Transverse colon (tissue), 4 donors: ENCODE measurements around the gene ZNF396. TPM values are rescaled to one million over a fixed set of nuclear protein-coding genes. Genes with fewer than 3 reads are reported as not detected.
A peak's percentile ranks its signal among the peaks of the same experiment; 100 is the strongest.

Experiments used
- DNase-seq: peaks from one replicate; pipeline ENCODE4 v3.0.0-alpha.2; 2019
- H3K27ac ChIP-seq, 4 donors: fragments of 200-600 bp; sonication (generic); 2 replicates each; pipeline ENCODE4 v1.5.1; 2016 to 2018; ENCODE audit warnings: inconsistent platforms in 4 of 4
- H3K27me3 ChIP-seq: fragments of 200-600 bp; sonication (generic); 2 replicates; pipeline ENCODE4 v1.5.1; 2017; ENCODE audit warnings: inconsistent platforms
- H3K36me3 ChIP-seq, 4 donors: fragments of 200-600 bp; sonication (generic); 2 replicates each; pipeline ENCODE4 v1.5.1; 2017 to 2019; ENCODE audit warnings: inconsistent platforms in 4 of 4
- H3K4me1 ChIP-seq, 4 donors: fragments of 200-600 bp; sonication (generic); 2 replicates each; pipeline ENCODE4 v1.5.1; 2017 to 2020; ENCODE audit warnings: inconsistent platforms in 4 of 4
- H3K4me3 ChIP-seq, 4 donors: fragments of 200-600 bp; sonication (generic); 1 replicate in 1 of 4; 2 replicates in 3 of 4; pipeline versions ENCODE4 v1.5.1 to v1.6.1; 2017 to 2019; ENCODE audit warnings: inconsistent platforms in 4 of 4
- H3K9me3 ChIP-seq, 2 donors: fragments of 200-600 bp; sonication (generic); 2 replicates each; pipeline ENCODE4 v1.5.1; 2017 to 2019; ENCODE audit warnings: inconsistent platforms in 2 of 2
- CTCF ChIP-seq, 5 experiments: fragments of 200-600 bp in 3 of 5; fragments of 450-650 bp in 2 of 5; sonication (generic) in 3 of 5; IDR thresholded peaks; 1 replicate in 2 of 5; 2 replicates in 3 of 5; pipeline ENCODE4 v1.5.1; 2016 to 2017; ENCODE audit warnings: antibody characterized with exemption in 5 of 5, inconsistent platforms in 3 of 5, mild to moderate bottlenecking in 2 of 5, moderate library complexity in 1 of 5
- EP300 ChIP-seq: sonication (generic); formaldehyde crosslinking; IDR thresholded peaks from one replicate; pipeline ENCODE4 v1.6.1; 2017; ENCODE audit warnings: antibody characterized with exemption, low read depth
- POLR2A ChIP-seq: fragments of 450-650 bp; IDR thresholded peaks from one replicate; pipeline ENCODE4 v1.6.1; 2016; ENCODE audit warnings: antibody characterized with exemption, mild to moderate bottlenecking, moderate library complexity
- POLR2AphosphoS5 ChIP-seq, 3 donors: sonication (generic); formaldehyde crosslinking; IDR thresholded peaks; one replicate each; pipeline ENCODE4 v1.6.1; 2016; ENCODE audit warnings: antibody characterized with exemption in 3 of 3
- WGBS, 2 donors: methylation state at CpG; one replicate each; pipeline ENCODE4 v1.1.5; 2018; ENCODE audit warnings: low coverage in 1 of 2; 5-methylcytosine and 5-hydroxymethylcytosine counted together
- in situ Hi-C, 4 donors: fragments of 200-750 bp; cut with MboI; loops; one replicate each; pipeline versions ENCODE4 v1.15.0 to v1.15.1; 2017; ENCODE audit warnings: low sequenced_read_pairs in 3 of 4, low pct_ligation_motif_present in 1 of 4, low pct_unique_long_range_greater_than_20kb in 1 of 4
- intact Hi-C: fragments of 100-400 bp; cut with DNase I; formaldehyde crosslinking; loops from one replicate; pipeline ENCODE4 v1.15.1; 2023; ENCODE audit warnings: low total_unique reads
- total RNA-seq, 4 donors: library from RNA; depleted of rRNA; stranded (reverse); fragments of >200 nt; gene quantifications; one replicate each; pipeline ENCODE4 v1.1.0, GENCODE V29; 2016

Gene ZNF396
- total RNA-seq, 4 donors from 2014 or later: 2.7 to 11.6 (median 3.3) TPM; not detected in 1

GRCh38 chr18:35392375-35392774, 15.2 kb upstream of the ZNF396 start:
- Histone ChIP-seq H3K4me1 (no peaks in the 10 kb centered on the region), H3K36me3 (no peaks in the 10 kb centered on the region), H3K27me3 (no peaks in the 10 kb centered on the region), H3K27ac (no peak overlapping the region), H3K4me3 (no peak overlapping the region), H3K9me3 (no peaks in the 10 kb centered on the region)
- DNase-seq: no peak
- TF ChIP-seq EP300 (no peak), POLR2A (no peak), POLR2AphosphoS5 (IDR thresholded peaks at IDR 0.05) (no peak), CTCF (IDR thresholded peaks at IDR 0.05) (no peak)
- intact Hi-C loops: loop anchor here (10.0 kb wide), 1 partner anchor 892 kb away; no protein-coding TSS in a partner anchor
- in situ Hi-C loops: loop anchor here (25.0 kb wide), 2 partner anchors 545 to 570 kb away; partner anchors contain the start of gene RMP24 (in 3 of the 4)

DNA sequence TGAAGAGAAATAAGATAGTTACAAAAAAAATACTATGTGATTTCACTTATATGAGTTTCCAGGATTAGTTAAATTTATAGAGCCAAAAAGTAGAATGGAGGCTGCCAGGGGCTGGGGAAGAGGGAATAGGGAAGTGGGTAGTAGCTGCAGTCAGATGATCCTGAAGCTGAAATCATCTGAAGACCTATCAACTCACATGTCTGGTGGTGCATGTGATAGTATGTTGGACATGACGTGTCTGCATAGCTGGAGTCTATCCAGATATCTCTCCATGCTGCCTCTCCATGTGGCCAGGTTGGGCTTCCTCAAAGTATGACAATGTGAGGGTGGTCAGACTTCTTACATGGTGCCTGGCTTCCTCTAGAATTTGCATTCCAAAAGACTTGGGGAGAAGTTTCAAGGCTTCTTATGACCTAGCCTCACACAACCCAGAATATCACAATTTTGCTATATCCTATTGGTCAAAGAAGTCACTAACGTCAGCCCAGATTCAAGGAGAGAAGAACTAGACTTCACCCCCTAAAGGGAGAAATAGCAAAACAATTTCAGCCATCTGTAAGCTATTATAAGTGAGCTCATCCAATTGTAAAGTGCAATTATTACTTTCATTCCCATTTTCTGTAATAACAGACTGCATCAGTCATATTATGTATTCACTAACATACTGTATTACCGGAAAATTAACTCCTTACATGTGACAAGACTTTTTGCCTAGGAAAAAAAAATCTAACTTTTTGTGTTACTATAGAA, 14.0 kb upstream of the ZNF396 start:
- H3K27me3 ChIP-seq: no peaks in the 10 kb centered on the region
- intact Hi-C loops (loop anchor here (10.0 kb wide), 1 partner anchor 894 kb away; no protein-coding TSS in a partner anchor), in situ Hi-C loops (loop anchor here (25.0 kb wide), 2 partner anchors 546 to 571 kb away; partner anchors contain the start of gene RMP24 (in 3 of the 4))
- no peaks in the 10 kb centered on the region for H3K36me3 ChIP-seq
- H3K27ac ChIP-seq: no peak overlapping the region
- H3K4me1 ChIP-seq: no peaks in the 10 kb centered on the region
- 0 to 58% methylated on average over 2 to 3 of the region's 3 CpGs for WGBS, 2 donors
- H3K4me3 ChIP-seq: no peak overlapping the region
- no peak for DNase-seq
- TF ChIP-seq POLR2AphosphoS5 (IDR thresholded peaks at IDR 0.05) (no peak), POLR2A (no peak), CTCF (IDR thresholded peaks at IDR 0.05) (no peak), EP300 (no peak)
- no peaks in the 10 kb centered on the region for H3K9me3 ChIP-seq

- Histone ChIP-seq H3K9me3 (no peaks in the 10 kb centered on the region), H3K4me1 (no peaks in the 10 kb centered on the region), H3K27me3 (no peaks in the 10 kb centered on the region), H3K27ac (peak overlapping the region in 2 of 4 donors; percentile 31 to 53), H3K36me3 (no peaks in the 10 kb centered on the region), H3K4me3 (no peak overlapping the region)
- in situ Hi-C loops (loop anchor here (25.0 kb wide), 2 partner anchors 548 to 573 kb away; partner anchors contain the start of gene RMP24 (in 3 of the 4)), intact Hi-C loops (loop anchor here (10.0 kb wide), 1 partner anchor 566 kb away; no protein-coding TSS in a partner anchor)
- WGBS, 2 donors: 31 to 43% methylated on average over 5 of the region's 5 CpGs
- no peak for TF ChIP-seq POLR2A
- TF ChIP-seq EP300: no peak
- TF ChIP-seq POLR2AphosphoS5 (IDR thresholded peaks at IDR 0.05): no peak
- TF ChIP-seq CTCF (IDR thresholded peaks at IDR 0.05): no peak
- DNase-seq: no peak
These were observed 12.0 kb upstream of the ZNF396 start for GRCh38 chr18:35389095-35389618.

DNA sequence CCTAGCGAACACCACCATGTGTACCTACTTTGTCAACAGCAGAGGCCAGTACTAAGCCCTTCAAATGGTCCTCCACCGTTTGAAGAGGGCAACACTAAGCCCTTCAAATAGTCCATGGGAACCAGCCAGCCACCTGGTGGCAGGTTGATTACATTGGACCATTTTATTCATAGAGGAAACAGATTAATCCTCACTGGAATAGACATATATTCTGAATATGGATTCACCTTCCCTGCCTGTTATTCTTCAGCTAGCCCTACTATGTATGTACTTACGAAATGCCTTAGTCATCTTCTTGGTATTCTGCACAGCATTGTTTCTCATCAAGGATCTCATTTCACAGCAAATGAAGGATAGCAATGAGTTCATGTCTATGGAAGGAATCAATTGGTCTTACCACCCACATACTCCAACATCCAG, 10.0 kb upstream of the ZNF396 start:
- Histone ChIP-seq H3K9me3 (no peaks in the 10 kb centered on the region), H3K27ac (no peak overlapping the region), H3K27me3 (no peaks in the 10 kb centered on the region), H3K4me3 (no peak overlapping the region), H3K36me3 (no peaks in the 10 kb centered on the region), H3K4me1 (no peaks in the 10 kb centered on the region)
- no peak for TF ChIP-seq EP300
- no peak for TF ChIP-seq POLR2A
- TF ChIP-seq CTCF (IDR thresholded peaks at IDR 0.05): no peak
- no peak for TF ChIP-seq POLR2AphosphoS5 (IDR thresholded peaks at IDR 0.05)
- intact Hi-C loops (loop anchor here (10.0 kb wide), 1 partner anchor 568 kb away; no protein-coding TSS in a partner anchor), in situ Hi-C loops (loop anchor here (25.0 kb wide), 2 partner anchors 550 to 575 kb away; partner anchors contain the start of gene RMP24 (in 3 of the 4))
- 28 to 56% methylated on average over 2 to 3 of the region's 3 CpGs for WGBS, 2 donors
- no peak for DNase-seq
